Kidney tubule cell (primary cell): Measurements from ENCODE around the gene ZFAND2B.
"Not testable (repeated sequence)": the region's sequence is repeated elsewhere in the genome, so short reads cannot be mapped to it uniquely, and the experiment has no call there.

Experiments used
- DNase-seq: peaks from one replicate; pipeline ENCODE4 v3.0.0-alpha.2; 2018; ENCODE audit warnings: low spot score

The ZFAND2B gene

GRCh38 chr2:219175928-219176817 is 30.4 kb upstream of the ZFAND2B start:
- peak; percentile 72 for DNase-seq

GRCh38 chr2:219176818-219177551 is 29.6 kb upstream of the ZFAND2B start, which contains the start of gene CNPPD1:
TSS of gene CNPPD1 (minus strand) at chr2:219176925. CDS start at chr2:219176828, 97 bp downstream.
- DNase-seq, result peak; percentile 93

DNA sequence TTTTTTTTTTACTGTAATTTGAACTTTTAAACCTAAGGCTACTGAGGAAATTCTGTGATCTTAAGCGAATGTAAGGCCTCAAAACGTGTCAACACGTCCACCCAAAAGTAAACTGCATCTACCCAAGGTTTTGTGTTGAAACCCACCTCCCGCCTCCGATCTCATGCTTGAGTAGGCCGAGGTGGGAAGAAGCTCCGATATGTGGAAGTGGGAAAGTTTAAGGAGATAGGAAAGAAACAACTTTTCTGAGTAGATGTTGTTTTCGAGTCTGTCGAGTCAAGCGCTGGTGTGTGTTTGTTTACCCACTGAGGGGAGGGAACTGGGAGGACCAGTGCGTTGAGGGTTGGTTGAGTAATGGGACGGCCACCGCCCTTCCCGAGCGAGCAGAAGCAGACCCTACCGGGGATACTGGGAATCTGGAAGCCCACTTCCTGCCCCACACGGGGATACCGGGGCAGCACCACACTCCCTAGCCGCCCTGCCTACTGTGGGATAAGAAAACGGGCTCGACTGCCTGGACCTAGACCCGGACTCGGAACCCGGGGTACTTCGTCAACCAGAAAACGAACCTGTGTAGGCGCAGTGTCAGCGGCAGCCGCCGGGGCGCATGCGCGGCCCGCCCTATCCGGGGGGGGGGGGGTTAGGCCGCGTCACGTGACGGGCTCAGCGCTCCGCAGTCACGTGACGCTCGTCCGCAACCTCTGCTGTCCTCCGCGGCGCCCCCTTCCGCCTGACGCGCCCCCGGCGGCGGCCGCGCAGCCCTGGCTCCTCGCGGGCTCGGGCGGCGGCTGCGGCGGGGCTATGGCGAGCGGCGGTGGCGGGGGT is 28.8 kb upstream of the ZFAND2B start, which contains the start of gene RETREG2:
RETREG2 (plus strand) TSS at position 724 of the 825 bp plus-strand sequence; CDS start at position 802, 78 bp downstream.
- peak; percentile 90 for DNase-seq

GRCh38 chr2:219178377-219179175 is 28.0 kb upstream of the ZFAND2B start:
- DNase-seq, result no peak

- DNase-seq, result no peak
Measured at GRCh38 chr2:219179601-219180465, 26.7 kb upstream of the ZFAND2B start.

GRCh38 chr2:219180961-219181360 is 25.6 kb upstream of the ZFAND2B start:
- DNase-seq, result no peak

DNA sequence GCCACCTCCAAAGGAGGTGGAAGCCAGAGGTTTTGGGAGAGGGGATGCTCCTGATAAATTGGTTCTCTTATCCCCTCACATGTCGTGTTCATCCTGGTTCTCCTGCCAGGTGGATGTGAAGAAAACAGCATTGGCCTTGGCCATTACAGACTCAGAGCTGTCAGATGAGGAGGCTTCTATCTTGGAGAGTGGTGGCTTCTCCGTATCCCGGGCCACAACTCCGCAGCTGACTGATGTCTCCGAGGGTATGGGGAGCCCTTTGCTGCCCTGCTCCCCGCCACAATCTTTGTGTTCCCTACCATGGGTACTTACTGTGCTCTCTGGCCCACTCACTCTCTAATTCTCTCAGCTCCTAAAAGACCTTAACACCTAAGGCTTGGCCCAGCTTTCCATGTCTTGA is 25.1 kb upstream of the ZFAND2B start:
- DNase-seq, result no peak

- DNase-seq, result no peak
Measured at GRCh38 chr2:219182331-219183150, 24.0 kb upstream of the ZFAND2B start.

- no peak for DNase-seq
Measured at GRCh38 chr2:219183151-219183772, 23.3 kb upstream of the ZFAND2B start.

DNA sequence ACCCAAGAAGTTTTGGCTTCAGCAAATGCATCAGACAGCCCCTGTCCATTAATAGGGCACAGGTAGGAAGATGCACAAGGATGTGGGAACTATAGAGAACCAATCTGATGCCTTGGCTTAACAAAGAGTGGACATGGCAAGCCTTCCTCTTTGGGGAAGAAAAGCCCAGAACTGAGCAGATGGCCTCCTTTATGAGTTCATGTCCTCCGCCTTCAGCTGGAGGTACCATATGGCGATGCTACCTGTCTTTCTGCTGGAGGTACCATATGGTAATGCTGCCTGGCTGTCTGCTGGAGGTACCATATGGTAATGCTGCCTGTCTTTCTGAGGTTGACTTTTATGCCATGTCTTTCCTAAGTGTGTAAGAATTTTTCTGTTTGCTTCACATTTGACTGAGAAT is 22.5 kb upstream of the ZFAND2B start:
- no peak for DNase-seq

DNA sequence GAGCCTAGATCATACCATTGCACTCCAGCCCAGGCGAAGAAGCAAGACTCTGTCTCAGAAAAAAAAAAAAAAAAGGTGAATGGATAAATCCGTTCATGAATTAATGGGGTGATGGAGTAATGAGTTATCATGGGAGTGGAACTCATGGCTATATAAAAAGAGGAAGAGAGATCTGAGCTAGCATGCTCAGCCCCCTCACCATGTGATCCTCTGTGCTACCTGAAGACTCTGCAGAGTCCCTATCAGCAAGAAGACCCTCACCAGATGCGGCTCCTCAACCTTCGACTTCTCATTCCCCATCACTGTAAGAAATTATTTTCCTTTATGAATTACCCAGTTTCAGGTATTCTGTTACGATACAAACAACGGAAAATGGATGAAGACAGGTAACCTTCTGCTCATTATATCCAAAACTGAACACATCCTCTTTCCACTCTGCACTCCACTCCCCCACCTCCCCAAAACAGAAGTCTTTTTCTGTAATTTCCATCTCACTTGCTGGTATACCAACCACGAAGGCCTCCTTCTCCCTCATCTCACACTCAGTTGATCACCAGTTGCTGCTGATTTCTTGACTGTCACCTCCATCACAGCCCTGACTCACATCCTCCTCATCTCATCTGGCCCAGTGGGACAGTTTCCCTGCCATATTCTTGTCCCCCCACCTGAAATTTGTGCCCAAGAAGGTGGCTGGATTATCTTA is 19.7 kb upstream of the ZFAND2B start:
- no peak for DNase-seq

- no peak for DNase-seq
Measured at GRCh38 chr2:219197388-219197787, 9.2 kb upstream of the ZFAND2B start.

- DNase-seq, result no peak
Measured at GRCh38 chr2:219198974-219199373, 7.6 kb upstream of the ZFAND2B start.

DNA sequence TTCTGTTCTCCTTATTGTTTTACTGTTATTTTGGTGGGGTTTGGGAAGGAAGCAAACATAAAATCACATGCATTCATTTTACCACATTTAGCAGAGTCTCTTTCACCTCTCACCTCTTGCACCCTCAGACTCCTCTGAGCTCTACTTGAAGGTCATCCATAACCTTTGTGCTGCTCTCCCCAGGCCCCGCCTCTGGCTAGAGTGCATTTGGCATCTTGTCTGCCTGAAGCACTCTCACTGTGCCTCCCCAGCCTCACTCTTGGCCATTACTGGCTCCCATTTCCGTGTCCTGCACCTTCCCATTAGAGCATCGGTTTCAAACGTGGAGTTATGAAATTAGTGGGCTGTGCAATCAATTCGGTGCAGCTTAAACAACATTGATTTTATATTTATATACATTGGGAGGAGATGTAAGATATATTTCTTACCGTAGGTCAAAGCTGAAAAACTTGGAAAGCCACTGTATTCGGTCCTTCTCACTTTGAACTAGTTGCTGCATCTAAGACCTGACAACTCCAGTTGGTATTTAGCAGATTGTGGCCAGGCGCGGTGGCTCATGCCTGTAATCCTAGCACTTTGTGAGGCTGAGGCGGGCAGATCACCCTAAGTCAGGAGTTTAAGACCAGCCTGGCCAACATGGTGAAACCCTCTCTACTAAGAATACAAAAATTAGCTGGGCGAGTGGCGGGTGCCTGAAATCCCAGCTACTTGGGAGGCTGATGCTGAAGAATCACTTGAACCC is 6.9 kb upstream of the ZFAND2B start:
- no peak for DNase-seq

GRCh38 chr2:219200502-219201326 is 5.9 kb upstream of the ZFAND2B start:
- DNase-seq, result not testable (repeated sequence)

- not testable (repeated sequence) for DNase-seq
Measured at GRCh38 chr2:219201331-219201730, 5.3 kb upstream of the ZFAND2B start.
